ENCODE data around the gene CPNE2. TPM values are rescaled to one million over a fixed set of nuclear protein-coding genes. Genes with fewer than 3 reads are reported as not detected.
A peak's percentile ranks its signal among the peaks of the same experiment; 100 is the strongest.

CPNE2 gene
- total RNA-seq, 1 donor from 2014 or later, result 33.9 TPM

DNA sequence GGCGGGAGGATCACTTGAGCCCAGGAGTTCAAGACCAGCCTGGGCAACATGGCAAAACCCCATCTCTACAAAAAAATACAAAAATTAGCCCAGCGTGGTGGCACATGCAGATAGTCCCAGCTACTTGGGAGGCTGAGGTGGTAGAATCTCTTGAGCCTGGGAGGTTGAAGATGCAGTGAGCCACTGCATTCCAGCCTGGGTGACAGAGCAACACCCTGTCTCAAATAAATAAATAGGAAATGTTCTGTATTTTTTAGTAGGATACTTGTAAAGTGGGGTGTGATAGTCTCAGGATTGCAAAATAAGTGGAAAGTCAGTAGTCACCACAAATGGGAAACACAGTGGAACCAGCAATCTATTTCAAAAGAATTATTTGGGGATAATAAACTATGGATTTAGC lies 97.8 kb downstream of the CPNE2 start:
- no peaks in the 10 kb centered on the region for H3K36me3 Mint-ChIP-seq (ENCODE audit: unreplicated experiment)
- H3K27ac Mint-ChIP-seq (ENCODE audit: unreplicated experiment), result peak overlapping the region; percentile 79
- H3K9me3 Mint-ChIP-seq (ENCODE audit: unreplicated experiment), result no peaks in the 10 kb centered on the region
- no peak for DNase-seq (ENCODE audit: extremely low spot score, unreplicated experiment)
- TF ChIP-seq, protein P1, sequence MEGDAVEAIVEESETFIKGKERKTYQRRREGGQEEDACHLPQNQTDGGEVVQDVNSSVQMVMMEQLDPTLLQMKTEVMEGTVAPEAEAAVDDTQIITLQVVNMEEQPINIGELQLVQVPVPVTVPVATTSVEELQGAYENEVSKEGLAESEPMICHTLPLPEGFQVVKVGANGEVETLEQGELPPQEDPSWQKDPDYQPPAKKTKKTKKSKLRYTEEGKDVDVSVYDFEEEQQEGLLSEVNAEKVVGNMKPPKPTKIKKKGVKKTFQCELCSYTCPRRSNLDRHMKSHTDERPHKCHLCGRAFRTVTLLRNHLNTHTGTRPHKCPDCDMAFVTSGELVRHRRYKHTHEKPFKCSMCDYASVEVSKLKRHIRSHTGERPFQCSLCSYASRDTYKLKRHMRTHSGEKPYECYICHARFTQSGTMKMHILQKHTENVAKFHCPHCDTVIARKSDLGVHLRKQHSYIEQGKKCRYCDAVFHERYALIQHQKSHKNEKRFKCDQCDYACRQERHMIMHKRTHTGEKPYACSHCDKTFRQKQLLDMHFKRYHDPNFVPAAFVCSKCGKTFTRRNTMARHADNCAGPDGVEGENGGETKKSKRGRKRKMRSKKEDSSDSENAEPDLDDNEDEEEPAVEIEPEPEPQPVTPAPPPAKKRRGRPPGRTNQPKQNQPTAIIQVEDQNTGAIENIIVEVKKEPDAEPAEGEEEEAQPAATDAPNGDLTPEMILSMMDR (IDR thresholded peaks at IDR 0.05), result no peak
- peaks cover 79% of the 10 kb centered on the region for H3K4me1 Mint-ChIP-seq (ENCODE audit: unreplicated experiment)
- no peak overlapping the region for H3K4me3 Mint-ChIP-seq (ENCODE audit: unreplicated experiment)
- no peaks in the 10 kb centered on the region for H3K27me3 Mint-ChIP-seq (ENCODE audit: unreplicated experiment)

DNA sequence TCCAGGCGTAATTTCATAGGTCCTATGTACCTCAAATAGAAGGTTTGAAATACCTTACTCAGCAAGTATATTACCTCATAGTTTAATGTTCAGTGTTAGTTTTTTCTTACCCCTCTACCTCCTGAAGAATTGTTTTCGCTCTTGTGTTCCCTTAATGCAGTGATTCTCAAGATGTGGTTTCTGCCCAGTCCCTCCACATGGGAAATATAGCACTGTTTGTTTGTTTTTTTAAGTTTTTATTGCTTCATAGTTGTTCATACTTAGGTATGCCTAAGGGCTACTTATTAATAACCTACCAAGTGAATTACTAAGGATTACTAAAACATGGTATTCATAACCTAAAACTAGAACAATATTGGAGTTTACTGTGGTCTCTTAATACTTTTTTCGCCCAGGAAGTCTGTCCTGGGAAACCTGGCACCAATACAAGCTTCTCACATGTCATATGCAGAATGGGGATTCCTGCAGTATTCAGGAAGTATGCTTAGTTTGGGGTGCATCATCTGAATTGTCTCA lies 98.7 kb downstream of the CPNE2 start:
- no peak for DNase-seq (ENCODE audit: extremely low spot score, unreplicated experiment)
- no peaks in the 10 kb centered on the region for H3K27me3 Mint-ChIP-seq (ENCODE audit: unreplicated experiment)
- no peaks in the 10 kb centered on the region for H3K36me3 Mint-ChIP-seq (ENCODE audit: unreplicated experiment)
- no peaks in the 10 kb centered on the region for H3K9me3 Mint-ChIP-seq (ENCODE audit: unreplicated experiment)
- peak overlapping the region; percentile 14 for H3K4me3 Mint-ChIP-seq (ENCODE audit: unreplicated experiment)
- TF ChIP-seq, protein P1 (IDR thresholded peaks at IDR 0.05), result no peak
- H3K27ac Mint-ChIP-seq (ENCODE audit: unreplicated experiment), result peak overlapping the region; percentile 79
- peaks cover 80% of the 10 kb centered on the region for H3K4me1 Mint-ChIP-seq (ENCODE audit: unreplicated experiment)

DNA sequence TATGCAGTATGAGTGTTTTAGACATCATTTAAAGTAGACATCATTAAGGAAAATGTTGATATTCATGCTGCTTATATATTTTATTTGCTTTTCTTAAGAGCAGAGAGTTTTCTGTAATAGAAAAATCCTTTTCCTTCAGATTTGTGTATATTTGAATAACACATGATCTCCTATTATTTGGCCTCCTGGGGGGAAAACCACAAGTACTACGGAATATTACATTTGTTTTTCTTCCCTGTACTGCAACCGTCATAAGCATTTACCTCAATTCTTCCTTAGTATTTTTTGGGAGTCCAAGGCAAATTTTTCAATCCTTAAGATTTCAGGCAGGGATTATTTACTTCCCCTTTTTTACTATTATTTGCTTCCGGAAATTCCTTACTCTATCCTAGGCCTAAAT lies 99.8 kb downstream of the CPNE2 start:
- no peaks in the 10 kb centered on the region for H3K36me3 Mint-ChIP-seq (ENCODE audit: unreplicated experiment)
- no peak for DNase-seq (ENCODE audit: extremely low spot score, unreplicated experiment)
- no peak overlapping the region for H3K4me3 Mint-ChIP-seq (ENCODE audit: unreplicated experiment)
- TF ChIP-seq, protein P1 (IDR thresholded peaks at IDR 0.05), result no peak
- peaks cover 90% of the 10 kb centered on the region for H3K4me1 Mint-ChIP-seq (ENCODE audit: unreplicated experiment)
- peak overlapping the region; percentile 84 for H3K27ac Mint-ChIP-seq (ENCODE audit: unreplicated experiment)
- no peaks in the 10 kb centered on the region for H3K27me3 Mint-ChIP-seq (ENCODE audit: unreplicated experiment)
- H3K9me3 Mint-ChIP-seq (ENCODE audit: unreplicated experiment), result no peaks in the 10 kb centered on the region

DNA sequence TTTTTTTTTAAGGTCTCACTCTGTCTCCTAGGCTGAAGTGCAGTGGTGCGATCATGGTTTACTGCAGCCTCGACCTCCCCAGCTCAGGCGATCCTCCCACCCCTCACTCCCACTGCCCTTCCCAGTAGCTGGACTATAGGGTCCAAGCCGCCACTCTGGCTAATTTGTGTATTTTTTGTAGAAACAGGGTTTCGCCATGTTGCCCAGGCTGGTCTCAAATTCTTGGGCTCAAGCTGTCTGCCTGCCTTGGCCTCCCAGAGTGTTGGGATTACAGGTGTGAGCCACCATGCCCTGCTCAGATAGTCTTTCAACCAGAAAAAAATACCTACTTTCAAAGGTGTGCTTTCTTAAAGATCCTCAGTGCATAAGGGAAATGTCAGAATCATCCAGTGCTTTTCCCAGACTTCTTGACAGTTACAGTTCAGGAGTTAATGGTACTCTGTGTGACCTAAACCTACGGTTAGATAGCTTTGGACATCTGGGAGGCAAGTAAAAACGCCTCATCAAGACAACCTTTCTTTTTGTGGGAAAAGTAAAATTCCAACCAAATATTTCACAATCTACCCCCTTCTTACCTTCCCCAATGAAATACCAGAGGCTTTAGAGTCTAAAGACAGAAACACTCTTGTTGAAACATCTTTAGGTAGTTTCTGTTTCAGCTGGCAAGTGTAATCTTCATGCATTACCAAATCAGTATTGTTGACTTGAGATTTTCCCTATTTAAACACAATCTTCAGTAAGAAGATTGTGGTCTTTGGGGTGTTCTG lies 100.5 kb downstream of the CPNE2 start:
- DNase-seq (ENCODE audit: extremely low spot score, unreplicated experiment), result no peak
- Mint-ChIP-seq H3K9me3 (ENCODE audit: unreplicated experiment) (no peaks in the 10 kb centered on the region), H3K27ac (ENCODE audit: unreplicated experiment) (peak overlapping the region; percentile 84), H3K4me1 (ENCODE audit: unreplicated experiment) (peaks cover 85% of the 10 kb centered on the region), H3K36me3 (ENCODE audit: unreplicated experiment) (no peaks in the 10 kb centered on the region), H3K4me3 (ENCODE audit: unreplicated experiment) (peak overlapping the region; percentile 24), H3K27me3 (ENCODE audit: unreplicated experiment) (no peaks in the 10 kb centered on the region)
- TF ChIP-seq, protein P1 (IDR thresholded peaks at IDR 0.05), result no peak

DNA sequence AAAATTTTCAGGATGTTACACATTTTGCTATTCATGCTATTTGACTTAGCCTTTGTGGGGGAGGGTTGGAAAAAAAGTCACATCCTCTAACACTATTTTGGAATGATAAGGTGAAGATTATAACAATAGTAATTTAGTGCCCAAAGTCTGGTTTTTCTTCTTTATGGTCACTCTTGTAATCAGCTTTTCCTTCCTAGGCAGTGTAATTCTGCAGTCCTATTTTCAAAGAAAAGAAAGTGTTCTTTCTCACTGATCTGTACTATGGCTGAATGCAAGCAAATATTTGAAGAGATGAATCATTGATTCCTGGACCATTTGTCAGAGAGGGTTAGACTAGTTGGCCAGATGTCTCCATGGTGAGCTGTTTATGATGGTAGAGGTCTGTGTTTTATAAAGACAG lies 102.1 kb downstream of the CPNE2 start:
- no peak for DNase-seq (ENCODE audit: extremely low spot score, unreplicated experiment)
- H3K4me3 Mint-ChIP-seq (ENCODE audit: unreplicated experiment), result peak overlapping the region; percentile 31
- H3K4me1 Mint-ChIP-seq (ENCODE audit: unreplicated experiment), result peaks cover 75% of the 10 kb centered on the region
- TF ChIP-seq, protein P1 (IDR thresholded peaks at IDR 0.05), result no peak
- peaks cover 3% of the 10 kb centered on the region for H3K36me3 Mint-ChIP-seq (ENCODE audit: unreplicated experiment)
- H3K27ac Mint-ChIP-seq (ENCODE audit: unreplicated experiment), result peak overlapping the region; percentile 84
- H3K9me3 Mint-ChIP-seq (ENCODE audit: unreplicated experiment), result no peaks in the 10 kb centered on the region
- H3K27me3 Mint-ChIP-seq (ENCODE audit: unreplicated experiment), result no peaks in the 10 kb centered on the region
